IPS-NIHi7 (cell line): Measurements from ENCODE around the gene LDLRAD4.
A peak's percentile ranks its signal among the peaks of the same experiment; 100 is the strongest.
"Not testable (repeated sequence)": the region's sequence is repeated elsewhere in the genome, so short reads cannot be mapped to it uniquely, and the experiment has no call there.

Source experiments
- DNase-seq: peaks from one replicate; pipeline ENCODE4 v3.0.0; 2012; ENCODE audit warnings: mixed read lengths; ENCODE audit errors: extremely low spot score

The LDLRAD4 gene

DNA sequence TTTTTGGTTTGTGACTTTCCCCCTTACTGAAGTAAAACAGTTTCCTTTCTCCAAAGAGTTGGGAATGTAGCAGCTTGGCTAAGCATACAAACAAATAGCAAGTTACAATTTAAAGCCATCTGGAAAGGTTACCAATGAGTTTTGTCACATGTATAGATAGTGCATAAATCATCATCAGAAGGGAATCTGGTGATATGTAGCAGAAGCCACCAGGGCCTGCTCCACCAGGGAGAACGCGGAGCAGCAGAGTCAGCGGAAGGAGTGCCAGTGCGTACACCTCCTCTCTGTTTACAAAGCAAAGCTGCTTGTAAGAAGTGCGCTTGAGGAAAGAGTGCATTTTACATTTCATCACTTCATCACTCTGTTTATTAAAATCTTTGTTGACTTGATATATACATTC is 267.7 kb downstream of the LDLRAD4 start:
- DNase-seq = no peak

DNA sequence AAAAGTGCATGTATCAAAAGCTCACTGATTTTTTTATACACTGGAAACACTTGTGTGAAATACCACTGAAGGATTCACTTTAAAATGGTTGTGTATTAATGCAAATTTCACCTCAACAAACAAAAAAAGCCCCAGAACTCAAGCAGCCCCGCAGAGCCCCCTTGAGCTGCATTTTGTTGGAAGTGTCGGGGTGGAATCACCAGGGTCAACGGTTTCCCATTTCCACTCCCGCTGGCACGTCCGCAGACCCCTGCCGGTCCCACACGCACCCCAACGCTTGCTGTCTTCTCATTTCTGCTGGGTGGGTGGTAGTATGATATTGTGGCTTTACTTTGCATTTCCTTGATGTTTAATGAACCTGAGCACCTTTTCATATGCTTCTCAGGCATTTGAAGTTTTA is 268.1 kb downstream of the LDLRAD4 start:
- no peak for DNase-seq

DNA sequence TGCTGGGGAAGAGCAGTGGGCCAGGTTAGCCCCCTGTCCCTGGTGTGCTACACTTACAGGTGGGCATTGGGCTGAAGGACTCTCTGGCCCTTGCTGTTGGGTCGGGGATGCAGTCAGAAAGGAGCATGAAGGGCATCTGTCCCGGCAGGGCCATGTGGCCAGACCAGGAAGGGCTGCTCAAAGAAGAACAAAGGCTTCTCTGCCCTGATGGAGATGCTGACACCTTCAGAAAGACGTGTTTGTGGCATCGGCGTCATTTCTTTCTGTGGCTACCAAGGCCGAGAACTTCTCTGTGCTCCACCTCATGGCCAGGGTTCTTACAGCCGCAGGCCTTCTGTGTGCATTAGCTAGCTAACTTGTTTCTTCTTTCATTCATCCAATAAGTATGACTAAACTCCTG is 268.7 kb downstream of the LDLRAD4 start:
- no peak for DNase-seq

- no peak for DNase-seq
These were observed 269.8 kb downstream of the LDLRAD4 start for GRCh38 chr18:13488281-13488929.

GRCh38 chr18:13489303-13489702 is 270.7 kb downstream of the LDLRAD4 start:
- not testable (repeated sequence) for DNase-seq

DNA sequence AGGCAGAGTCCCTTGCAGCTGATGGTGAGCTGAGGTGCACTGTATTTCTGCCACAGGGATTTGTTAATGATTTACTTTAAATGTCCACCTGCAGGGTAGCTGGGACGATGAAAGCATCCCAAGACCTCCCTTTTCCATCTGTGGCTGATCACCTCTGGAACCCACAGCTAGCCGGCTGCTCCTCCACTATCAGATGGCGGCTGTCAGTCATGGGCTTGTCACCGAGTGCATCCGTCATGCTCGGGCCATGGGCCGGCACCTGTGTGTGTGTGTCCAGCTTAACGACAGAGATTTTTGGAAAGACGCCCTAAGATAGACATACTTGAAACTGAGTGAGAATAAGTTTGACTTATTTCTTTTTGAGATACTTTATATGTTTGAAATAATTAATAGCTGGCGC is 272.6 kb downstream of the LDLRAD4 start:
- DNase-seq = no peak

DNA sequence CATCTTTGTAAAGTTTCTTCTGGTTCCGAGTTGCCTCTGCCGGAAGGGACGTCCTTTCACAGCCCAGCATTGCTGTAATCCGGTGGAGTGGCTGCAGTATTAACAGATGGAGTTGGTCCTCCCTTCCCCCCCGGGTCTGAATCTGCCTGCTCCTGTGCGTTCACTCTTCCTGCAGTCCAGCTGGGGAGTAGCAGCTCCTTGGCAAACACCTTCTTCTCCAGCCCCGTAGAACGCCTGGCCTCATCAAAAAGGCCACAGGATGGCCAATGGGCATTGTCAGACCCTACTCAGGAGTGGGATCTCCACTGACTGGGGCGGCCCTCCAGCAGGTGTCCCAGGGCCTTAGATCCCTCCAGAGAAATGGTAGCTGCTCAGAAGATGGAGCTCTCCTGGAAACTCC is 273.8 kb downstream of the LDLRAD4 start:
- DNase-seq = no peak

DNA sequence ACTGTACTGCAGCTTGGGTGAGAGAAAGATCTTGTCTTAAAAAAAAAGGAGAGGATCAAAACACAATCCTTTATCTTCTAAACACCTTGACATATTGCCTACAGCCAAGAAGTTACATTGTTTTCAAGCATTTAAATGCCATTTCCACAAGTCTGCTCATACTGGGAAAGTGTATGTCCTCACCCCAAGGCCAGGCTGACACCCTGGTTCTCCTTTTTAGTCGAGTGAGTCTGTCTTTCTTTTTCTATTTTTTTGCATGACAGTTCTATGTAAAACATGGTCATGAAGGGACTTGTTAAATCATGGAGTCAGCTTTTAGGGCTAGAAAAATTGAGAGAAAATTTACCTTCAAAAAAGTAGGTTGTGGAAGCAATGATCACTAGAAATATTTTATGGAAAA is 274.5 kb downstream of the LDLRAD4 start:
- no peak for DNase-seq

GRCh38 chr18:13493725-13494124 is 275.2 kb downstream of the LDLRAD4 start:
- DNase-seq = no peak

- DNase-seq = no peak
These were observed 276.4 kb downstream of the LDLRAD4 start for GRCh38 chr18:13494871-13495445.

DNA sequence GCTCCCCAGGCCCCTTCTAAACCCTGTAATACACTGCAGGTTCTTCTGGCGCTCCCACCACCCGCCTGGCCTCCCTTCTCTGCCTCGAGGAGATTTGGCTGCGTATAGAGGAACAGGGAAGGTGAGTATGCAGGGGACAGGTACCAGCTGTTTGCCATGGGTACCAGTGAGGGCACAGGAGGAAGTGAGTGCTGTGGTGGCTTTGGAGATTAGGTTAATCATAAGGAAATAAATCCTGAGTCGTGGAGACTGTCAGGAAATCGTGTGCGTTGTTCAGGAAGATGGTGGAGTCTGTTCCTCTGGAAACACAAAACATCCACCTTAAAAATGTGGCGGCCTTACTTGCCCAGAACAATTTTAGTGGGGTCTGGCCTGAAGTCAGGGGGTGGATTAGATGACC is 277.4 kb downstream of the LDLRAD4 start:
- DNase-seq = no peak

DNA sequence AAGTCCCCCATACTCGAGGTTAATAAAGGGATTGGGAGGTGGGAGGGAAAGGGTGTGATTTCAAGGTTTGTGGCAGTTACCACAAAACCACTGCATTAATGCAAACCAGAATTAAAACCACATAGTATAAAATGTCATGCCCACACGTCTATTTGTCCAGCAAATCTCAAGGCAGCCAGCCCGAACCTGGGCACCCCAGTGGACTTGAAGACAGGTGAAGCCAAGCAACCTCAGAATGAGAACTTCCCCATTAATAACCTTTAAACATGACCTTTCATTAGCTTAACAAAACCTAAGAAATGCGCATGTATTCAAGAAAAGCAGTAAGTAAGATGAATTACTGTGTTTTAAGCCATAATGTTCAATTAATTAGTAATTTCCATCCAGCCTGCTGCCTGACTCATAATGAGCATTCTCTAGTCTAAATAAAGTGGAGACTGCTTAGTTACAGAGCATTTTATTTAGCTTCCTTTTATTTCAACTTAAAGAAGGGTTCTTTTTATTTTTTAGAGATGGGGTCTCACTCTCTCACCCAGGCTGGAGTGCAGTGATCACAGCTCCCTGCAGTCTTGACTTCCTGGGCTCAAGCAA is 278.2 kb downstream of the LDLRAD4 start:
- no peak for DNase-seq

- no peak for DNase-seq
These were observed 281.2 kb downstream of the LDLRAD4 start for GRCh38 chr18:13499803-13500202.

- DNase-seq = peak; percentile 56
These were observed 281.8 kb downstream of the LDLRAD4 start for GRCh38 chr18:13500227-13500865.

DNA sequence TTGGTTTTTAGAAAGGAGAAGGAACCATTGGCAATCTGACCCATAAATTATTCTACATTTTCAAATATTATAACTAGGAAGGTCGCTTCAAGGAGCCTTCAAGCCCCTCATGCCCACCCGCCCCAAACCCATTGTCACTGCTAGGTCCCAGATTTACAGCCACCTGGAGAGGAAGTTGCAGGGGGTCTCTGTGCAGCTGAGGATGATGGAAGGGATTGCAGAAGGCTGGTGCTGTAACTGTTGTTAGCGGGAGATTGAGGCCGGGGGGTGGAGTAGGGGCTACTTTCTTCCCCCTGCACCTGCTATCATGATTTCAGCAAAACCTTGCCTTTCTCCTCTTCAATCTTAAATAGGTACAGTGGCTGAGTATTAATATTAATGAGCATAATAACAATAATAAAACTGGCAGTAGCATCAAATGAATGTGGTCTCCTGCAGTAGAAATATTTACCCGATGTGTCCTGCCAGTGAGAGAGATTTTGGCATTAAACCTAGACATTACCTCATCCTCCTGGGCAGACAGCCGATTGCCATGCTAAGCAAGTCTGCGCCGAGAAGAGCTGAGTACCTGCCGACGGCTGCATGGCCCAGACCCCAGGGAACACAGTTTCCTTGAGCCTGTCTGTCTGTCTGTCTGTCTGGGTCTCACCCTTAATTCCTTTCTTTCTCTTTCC is 282.4 kb downstream of the LDLRAD4 start:
- DNase-seq = peak; percentile 50

GRCh38 chr18:13501543-13501887 is 283.0 kb downstream of the LDLRAD4 start:
- DNase-seq = no peak

GRCh38 chr18:13501891-13502290 is 283.3 kb downstream of the LDLRAD4 start:
- no peak for DNase-seq

- DNase-seq = no peak
These were observed 284.0 kb downstream of the LDLRAD4 start for GRCh38 chr18:13502585-13502984.

GRCh38 chr18:13503836-13504235 is 285.3 kb downstream of the LDLRAD4 start:
- no peak for DNase-seq

DNA sequence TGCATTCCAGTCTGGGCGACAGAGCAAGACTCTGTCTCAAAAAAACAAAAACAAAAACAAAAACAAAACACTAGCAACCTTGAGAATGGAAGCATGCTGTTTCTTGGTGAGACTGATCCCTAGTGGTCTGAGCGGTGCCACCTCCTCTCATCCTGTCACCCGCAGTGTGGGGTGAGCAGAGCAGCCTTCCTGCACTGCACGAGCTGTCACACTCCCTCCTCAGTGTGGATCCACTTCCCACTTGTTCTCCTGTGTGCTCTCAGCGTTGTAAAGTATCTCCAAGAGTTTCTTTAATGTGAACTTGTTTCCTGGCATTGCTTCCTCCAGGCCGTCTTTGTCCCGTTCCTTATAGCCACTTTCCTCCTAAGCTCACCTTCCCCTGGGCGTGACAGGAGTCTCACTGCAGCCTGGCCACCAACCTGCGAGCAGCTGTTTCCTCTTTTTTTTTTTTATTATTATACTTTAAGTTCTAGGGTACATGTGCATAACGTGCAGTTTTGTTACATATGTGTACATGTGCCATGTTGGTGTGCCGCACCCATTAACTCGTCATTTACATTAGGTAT is 287.3 kb downstream of the LDLRAD4 start:
- DNase-seq = no peak

DNA sequence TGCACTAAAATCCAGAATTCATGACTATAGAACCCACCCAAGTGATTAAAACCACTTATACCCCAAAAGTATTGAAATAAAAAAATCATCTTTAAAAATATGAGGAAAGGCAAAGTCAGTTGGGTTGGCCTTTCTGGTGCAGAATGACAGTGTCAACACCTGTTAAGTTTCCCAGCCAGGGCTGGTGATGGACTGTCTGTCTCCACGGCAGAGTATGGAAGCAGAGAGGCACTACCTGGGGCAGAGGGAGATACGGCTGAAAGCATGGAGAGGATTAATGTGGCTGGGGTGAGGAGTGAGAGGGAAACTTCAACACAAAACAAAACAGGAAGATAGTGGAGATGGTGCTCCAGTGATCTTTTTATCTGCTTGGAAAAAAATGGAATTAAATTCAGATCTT is 292.0 kb downstream of the LDLRAD4 start:
- no peak for DNase-seq

DNA sequence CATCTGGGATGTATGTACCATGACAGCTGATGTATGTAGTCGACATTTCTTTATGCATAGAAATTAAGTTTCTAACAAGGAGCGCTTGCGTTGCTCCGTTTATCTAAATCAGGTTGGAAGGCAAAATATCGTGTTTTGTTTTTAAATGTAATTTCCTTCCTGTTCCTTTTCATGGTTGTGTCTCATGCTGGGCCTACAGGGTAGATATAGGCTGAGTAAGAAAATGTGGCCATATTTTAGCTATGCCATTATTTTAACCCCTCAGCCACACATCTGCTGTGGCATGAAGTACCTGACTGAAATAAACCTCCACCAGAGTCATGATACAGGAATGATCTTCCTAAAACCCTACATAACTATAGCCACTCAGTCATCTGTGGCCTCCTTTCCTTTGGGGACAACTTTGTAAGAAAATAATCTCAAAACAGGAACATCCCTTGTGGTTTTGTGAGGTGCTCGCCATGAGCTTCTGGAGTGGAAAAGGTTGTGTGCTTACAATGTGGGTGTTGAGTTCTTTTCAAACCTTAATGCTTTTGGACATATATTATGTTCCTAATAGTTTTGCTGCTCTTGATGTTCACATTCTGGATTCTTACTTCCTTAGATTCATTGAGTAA is 293.5 kb downstream of the LDLRAD4 start:
- DNase-seq = no peak
